ENCODE measurements around the gene ANP32B. TPM values are rescaled to one million over a fixed set of nuclear protein-coding genes. Genes with fewer than 3 reads are reported as not detected.

Gene ANP32B
- 23.0 and 28.7 TPM in 2 replicates for total RNA-seq

GRCh38 chr9:97982683-97983588, at the start of gene ANP32B:
ANP32B (plus strand) TSS chr9:97983341; CDS start chr9:97983556, 215 bp downstream.

DNA sequence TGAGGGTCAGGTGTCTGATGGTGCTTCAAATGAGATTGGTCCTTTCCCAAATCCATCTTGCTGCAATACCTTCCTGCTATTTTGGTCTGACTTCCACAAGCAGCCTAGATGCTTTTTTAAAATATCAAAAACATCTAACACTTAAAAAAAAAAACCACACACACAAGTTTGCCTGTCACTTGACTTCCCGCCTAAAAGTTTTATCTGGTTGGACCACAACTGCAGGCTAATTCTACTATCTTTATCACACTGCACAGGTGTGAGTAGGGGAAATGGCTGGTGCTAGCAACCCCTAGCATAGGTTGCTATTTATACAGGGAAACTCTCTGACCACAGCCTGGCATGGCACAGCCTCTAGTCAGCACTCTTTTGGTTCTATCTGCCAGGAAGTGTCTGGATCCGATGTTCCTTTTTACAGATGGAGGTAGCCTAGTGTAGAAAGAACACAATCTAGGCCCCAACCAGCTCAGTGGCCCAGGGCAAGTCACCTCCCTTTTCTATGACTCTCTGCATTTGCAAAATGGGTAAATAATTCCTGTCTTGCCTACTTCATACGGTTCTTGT, 45.0 kb upstream of the ANP32B start, which contains the start of gene HEMGN:
TSS of gene HEMGN (minus strand) at position 92 of the 564 bp plus-strand sequence. CDS start at position 56, 36 bp downstream.

GRCh38 chr9:98056269-98057137, 73.4 kb downstream of the ANP32B start, which contains the start of gene NANS:
NANS (plus strand) TSS chr9:98056732; CDS start chr9:98056809, 77 bp downstream.

Other genes starting within 250 kb of the ANP32B start
- gene FOXE1, start 130.1 kb upstream of the ANP32B start, total RNA-seq = not detected in 2 replicates
- gene TRMO, start 60.8 kb upstream of the ANP32B start, total RNA-seq = 9.7 and 16.0 TPM in 2 replicates
- not detected in 2 replicates for gene HEMGN, start 45.2 kb upstream of the ANP32B start, total RNA-seq
- gene NANS, start 73.4 kb downstream of the ANP32B start, total RNA-seq = 45.1 and 93.3 TPM in 2 replicates
- 4.2 and 14.6 TPM in 2 replicates for gene TRIM14, start 135.9 kb downstream of the ANP32B start, total RNA-seq
- 0.32 and 2.1 TPM in 2 replicates for gene CORO2A, start 209.3 kb downstream of the ANP32B start, total RNA-seq